HG03565 (cell line): ENCODE data around the gene NEK6.

Experiments used
- ATAC-seq: cut with Tn5 transposase; IDR thresholded peaks from one replicate; pipeline ENCODE4 v1.9.1; 2021; ENCODE audit warnings: mild to moderate bottlenecking, moderate library complexity; ENCODE audit not compliant: unreplicated experiment

NEK6 gene

DNA sequence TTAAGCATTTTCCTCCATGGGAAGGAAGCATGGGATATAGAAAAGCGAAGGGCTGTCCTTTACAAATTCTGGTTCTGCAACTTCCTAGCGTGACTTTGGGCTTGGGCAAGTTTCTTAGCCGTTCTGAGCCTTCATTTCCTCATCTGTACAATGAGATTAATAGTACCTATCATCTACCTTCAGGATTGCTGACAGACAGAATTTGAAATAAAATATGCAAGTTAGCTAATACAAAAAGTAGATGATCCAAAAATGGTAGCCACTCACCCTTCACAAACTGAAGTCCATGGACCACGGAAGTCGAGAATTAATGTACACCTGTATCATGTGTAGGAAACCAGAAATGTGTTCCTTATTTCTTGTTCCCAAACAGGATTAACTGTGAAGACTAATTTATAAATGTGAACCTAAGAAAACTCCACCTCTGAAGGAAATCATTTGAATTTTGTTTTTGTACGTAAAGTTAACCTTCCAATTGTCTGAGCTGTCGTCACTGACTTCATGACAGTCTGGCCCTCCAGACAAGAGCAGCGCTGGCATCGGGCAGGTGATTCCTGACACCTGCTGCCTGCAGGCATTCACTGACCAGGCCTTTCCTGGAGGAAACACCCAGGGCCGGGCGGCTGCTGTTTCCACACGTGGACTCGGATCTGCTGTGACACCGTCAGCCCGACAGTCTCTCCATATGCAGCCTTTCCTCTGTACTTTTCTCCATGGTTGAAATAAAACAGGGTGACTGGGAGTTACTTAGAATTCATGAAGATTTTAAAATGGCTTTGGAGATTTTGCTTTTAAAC, 94.1 kb downstream of the NEK6 start:
- ATAC-seq, result no peak

DNA sequence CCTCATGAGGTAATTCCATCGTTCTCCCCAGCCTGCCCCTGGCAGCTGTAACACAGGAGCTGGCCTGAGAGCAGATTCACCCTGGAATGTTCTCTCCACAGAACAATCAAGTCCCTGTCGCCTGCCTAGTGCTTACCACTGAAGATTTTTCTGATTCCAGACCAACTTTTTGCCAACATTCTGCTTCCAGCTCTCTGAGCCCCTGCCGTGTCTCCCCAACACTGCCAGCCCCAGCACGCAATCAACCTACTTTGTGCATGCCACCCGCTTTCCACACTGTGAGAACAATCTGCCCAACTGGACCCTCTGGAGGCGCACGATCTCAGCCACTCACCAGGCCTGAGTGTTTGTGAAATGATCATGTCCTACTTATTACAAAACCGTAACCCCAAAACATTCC, 94.9 kb downstream of the NEK6 start:
- ATAC-seq, result no peak

DNA sequence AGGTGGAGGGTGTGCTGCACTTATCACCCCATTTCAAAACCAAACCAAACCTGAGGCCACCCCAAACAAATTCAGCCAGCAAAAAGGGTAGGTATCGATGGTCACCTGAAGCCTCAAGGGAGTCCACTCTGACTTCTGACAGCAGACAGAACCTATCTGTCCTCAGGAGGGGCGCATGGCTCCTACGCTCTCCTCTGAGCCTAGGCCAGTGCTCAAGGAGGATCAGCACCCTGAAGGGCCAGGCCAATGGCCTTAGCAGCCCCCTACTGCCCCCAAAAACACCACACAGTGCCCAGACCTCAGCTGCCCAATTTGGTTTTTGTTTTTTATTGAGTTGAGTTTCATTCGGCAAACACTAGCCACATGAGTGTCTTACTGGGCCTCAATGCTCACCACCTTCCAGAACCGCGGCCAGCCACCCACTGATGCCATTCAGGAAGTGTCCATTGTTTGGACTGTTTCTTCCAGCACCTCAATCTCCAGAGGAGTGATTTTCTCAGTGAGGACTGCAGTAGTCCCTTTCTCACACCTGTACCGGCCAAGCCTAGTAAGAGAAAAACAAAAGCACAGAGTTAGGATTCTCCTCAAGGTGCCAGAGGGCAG, 95.5 kb downstream of the NEK6 start:
- ATAC-seq, result no peak

DNA sequence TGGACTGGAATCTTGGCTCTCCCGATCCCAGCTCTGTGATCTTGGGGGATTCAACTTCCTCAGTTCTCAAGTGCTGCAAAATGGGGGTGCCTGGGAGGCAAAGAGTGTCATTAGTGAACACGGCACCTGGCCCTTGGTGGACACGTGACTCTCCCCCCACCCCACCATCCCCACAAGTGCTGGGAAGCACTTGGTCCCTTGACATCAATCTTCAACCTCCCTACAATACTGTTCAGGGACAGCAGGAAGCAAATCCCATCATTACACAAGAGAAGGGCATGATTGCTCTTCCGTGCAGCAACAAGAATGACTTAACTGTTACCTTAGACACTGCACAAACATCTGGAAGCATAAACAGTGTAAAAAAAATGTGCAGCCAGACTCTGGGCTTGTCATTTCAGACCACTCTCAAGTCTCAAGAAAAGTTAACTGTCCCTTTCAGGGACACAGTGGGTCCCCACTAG, 96.1 kb downstream of the NEK6 start:
- no peak for ATAC-seq

DNA sequence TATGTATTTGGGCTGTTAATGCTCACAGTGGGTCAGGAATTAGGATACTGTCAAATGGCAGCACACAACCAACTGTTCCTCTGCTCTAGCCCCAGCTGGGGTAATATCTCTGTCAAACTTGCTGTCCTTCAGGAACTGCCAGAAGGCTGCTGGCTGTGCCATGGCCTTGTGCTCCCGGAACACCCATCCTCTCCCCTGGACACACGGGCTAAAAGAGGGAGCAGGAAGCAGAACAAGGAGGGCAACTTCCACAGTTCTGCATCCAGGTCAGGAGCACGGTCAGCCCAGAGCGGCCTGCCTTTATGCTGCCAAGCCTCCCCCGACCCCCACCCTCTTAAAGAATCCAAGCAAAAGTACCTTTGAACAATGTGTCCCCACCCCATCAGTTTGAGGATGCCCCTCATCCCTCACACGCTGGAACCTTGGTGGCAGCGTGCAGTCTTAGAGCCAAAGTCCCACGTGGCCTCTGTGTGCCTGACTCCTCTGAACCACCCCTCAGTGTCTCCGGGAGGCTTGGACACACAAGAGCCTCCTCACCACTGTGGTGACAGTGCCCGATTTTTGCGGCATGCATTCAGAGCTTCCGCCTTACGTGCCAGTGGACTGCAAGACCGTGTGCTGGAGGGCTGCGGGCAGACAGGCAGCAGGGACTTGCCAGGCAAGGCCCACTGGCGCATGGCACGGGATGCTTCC, 96.7 kb downstream of the NEK6 start:
- ATAC-seq, result no peak

DNA sequence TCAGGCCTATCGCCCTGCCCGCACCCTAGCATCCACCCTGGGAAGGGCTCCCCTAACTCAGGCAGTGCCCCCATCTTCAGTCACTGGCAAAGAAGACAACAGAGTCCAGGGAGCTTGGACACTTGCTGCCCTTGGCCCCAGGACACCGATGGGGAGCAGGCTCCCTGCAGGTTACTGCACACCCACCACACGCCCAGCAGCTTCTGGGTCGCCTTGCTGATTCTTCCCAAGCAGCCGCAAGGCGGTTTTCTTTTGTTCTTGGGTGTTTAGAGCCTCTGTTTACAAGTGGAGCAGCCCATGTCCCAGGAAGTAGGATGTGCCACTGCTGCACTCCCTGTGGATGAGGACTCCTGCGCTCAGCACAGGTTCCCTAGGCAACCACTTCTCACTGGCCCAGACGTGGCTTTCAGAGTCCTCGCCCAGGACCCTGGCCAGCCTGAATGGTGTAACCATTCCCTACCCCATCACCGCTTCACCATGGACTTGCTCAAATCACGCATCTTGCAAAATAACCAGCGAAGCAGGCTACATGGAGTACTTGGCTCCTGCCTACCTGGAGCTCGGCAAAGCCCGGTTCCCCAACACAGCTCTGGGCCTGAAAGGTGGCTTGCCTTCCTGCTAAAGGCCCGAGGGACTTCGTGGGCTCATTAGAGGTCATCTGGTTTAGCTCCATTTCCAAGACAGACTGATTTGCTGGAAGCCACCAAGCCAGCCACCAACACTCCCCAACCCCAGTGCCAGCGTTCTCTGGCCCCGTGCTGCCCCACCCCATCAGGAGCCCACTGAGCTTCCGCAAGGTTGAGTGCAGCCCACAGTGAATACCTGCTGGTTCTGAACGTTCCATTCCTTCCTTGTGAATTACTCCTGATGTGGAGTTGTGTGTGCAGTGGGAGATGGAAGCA, 97.5 kb downstream of the NEK6 start:
- ATAC-seq, result no peak

DNA sequence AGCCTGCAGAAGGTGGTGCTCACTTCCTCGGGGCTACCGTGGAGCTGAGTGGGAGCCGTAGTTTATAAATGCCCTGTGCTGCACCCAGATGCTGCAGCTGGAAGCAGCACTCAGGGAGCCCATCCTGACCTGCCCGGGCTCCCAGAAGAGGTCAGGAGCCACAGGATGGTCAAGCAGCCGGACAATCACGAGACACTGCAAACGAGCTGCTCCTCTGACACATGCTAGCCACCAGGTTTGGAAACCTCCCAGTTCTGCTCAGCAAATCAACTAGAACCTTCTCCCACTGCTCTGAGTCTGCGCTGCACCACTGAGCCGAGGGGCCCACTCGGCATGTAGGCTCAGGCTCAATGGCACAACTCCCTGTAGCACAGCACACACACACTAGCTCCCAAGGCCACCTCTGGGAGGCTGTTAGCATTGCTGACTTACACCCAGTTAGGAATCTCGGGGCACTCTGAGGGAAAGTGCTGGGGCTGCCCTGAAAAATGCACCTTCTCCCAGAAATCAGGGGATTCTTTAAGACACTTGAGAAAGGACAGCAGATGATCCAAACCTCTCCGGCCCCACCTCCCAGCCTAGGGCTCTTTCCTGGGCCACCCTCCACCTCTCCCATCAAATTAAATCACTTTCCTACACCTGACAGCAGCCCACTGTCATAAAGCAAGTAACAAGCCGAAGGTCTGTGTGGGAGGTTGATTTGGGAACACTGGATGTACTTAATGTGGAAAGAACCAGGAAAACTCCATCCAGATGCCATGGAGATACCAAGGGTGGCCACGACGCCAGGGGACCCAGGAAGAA, 98.4 kb downstream of the NEK6 start:
- ATAC-seq, result no peak

DNA sequence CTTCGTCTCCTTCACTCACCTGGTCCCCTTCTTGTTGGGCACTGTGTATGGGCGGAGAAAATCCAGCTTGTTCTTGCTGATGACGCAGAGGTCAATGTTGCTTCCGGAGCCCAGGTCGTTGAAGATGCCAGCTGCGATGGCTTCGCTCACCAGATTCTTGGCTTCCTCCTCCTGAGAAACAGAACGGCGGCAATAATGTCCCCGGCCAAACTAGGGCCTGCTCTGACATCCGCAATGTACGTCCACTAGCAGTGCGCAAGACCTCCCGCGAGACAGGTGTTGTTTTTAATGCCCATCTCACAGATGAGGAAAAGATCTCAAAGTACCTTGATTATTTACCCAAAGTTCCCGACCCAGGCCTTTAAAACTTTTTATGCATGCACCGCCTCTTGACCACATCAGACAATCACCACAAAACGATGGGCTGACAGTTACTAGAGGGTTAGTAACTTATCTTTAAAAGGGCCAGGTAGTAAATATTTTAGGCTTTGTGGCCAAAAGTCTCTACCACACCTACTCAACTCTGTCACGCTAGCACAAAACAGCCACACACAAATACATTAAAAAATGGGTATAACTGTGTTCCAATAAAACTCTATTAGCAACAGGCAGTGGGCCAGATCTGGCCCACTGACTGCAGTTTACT, 99.1 kb downstream of the NEK6 start:
- no peak for ATAC-seq

DNA sequence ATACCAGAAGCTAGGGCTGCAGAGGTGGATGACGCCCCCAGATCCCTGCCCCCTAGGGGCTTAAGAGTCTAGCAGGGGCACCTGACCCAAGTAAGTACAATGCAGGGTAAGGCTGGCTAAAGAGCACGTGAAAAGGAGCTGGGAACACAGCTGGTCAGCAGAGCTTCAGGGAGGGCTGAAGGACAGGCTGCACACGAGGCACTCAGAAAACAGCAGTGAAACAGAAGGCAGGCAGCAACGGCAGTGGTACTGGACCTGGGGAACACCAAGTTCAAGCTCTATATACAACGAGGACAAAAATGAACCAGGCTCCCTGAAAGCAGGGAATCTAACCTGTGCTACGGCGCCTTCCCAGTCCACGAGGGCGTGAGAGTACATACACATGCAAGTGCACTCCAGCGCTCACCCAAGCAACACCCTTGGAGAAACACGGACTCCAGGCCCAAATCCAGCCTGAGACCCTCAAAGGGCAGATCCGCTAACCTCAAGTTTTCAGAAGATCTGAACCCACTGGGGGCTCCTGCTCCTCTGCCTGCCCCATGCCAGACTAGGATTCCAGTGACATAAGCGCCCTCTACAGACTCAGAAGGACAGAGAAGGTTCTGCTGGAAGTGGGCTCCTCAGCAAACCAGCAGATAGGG, 100.1 kb downstream of the NEK6 start:
- no peak for ATAC-seq

DNA sequence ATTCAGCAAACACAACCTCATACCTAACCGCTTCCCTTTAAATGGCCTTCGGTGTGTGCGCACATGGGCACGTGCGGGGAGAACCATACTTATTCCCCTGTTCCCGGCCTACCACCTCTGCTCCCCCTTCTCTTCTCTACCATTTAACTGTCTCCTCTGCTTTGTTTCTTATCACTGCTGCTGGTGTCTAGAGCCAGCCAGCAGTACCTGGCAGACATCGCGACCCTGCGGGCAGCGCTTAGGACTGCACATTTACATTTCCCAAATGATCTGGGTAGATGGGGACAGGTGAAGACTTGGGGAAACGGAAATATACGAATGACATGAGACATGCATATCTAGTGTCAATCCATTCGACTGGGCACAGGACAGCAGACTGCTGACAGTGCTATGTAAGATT, 100.9 kb downstream of the NEK6 start:
- no peak for ATAC-seq

DNA sequence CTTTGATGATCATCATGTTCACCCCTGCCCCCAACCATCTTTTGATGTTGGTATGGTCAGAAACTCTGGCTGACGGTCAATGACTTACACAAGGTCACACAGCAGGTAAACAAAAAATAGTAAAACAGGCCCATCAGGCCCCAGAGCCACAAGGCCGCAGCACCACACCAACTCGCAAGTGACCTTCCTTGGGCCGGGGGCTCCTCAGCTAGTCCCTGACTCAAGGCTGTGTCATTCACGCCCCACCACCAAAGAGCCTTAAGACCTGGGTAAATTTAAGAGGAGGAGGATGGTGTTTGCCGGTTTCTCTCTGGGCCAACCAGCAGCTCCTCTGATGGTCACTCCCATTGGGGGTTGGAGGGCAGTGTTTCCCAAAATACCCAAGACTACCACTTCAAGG, 101.7 kb downstream of the NEK6 start:
- no peak for ATAC-seq

DNA sequence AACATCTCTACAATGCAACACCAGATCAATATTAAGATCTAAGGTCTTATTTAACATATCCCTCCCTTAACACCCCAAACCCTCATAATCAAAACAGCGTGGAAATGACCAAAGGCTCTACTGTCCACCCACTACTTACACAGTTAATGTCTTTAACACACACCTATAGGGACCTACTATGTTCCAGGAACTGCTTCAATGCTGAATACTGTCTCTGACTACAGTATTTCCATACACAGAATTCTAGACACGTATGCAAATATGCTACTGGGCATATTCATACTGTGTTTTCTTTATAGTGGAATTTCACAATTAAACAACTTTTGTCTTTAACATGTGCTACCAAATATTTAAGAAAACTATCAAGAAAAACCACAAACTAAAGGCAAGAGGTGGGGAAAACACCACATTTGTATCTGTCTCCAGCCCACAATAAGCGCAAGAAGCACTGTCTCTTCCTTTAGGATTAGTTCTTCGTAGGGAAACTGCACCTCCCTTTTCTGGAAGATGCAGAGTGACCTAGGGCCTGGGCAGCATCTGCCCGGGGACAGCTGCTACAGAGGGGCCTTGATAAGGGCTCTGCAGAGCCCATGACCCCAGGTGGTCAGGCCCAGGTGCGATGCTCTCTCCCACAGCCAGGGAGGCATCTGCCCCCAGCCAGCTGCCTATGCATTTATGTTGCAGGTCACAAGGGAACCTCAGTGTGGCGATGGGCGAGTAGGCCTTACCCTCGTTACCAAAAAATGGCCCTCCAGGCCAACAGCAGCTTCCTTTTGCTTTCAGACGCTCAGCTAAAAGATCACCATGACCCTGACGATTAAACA, 102.3 kb downstream of the NEK6 start:
- ATAC-seq, result no peak

DNA sequence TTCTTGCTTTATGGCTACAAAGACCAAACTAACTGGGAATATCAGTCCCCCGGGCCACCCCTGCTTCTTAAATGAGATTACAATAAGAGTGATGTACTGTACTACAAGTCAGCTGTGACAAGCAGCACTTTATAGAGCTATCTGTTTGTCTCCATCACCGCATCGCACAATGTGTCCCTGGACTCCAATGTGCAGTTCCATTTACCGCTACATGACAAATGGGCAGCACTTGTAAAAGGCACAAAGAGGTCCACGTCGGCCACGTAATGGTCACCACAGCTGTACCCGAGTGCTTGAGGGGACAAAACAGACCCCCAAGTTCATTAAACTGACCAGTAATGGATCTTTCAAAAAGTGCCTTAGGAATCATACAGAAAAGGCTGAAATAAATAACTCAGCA, 103.4 kb downstream of the NEK6 start:
- no peak for ATAC-seq

DNA sequence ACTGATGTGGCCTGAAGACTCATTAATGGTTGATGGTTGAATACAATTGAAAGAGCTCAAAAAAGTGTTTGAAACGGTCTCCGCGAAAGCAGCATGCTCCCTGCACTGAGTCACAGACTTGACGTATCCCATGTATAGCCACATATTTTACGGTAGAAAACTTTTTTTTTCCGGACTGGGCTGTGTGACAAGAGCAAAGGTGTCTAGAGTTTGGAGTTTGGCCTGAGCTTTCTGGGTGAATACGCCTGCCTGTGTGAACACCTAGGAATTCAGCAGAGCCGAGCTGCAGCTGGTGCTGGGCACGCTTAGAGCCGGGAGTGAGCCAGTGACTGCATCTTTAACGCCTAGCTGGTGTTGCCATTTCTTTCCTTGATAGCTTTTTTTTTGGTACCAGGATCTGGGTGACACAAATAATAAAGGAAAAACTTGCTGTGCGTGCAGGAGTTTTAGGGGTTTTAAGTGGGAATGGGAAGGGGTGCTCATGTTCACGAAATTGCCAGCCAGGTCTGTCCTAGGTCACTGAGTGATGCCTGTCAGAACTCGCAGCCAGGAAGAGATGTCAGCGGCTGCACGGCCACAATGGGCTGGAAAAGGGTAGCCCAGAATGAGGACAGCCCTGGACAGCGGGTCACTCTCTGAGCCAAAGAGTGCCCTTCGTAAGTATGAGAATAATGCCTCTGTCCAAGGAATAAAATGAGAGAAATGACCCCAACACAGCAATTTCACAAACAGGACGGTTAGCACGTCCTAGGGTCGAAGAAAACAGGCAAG, 105.8 kb downstream of the NEK6 start:
- ATAC-seq, result no peak

DNA sequence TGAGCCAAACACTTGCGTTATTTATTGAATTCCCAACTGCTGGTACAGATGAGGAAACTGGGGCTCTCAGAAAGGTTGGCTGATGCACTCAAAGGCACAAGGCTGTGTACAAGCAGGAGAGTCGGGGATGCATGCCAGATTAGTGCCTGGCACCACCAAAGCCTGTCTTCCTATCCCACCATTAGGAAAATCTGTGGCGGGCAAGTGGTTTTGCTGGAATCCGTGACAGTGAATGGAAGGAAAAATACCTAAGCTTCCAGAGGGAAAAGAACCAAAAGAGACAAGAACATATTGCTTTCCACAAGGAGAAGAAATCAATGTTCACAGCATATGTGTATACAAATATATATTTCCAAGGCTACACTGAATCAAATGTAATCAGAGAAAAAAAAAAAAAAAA, 106.4 kb downstream of the NEK6 start:
- ATAC-seq, result no peak

DNA sequence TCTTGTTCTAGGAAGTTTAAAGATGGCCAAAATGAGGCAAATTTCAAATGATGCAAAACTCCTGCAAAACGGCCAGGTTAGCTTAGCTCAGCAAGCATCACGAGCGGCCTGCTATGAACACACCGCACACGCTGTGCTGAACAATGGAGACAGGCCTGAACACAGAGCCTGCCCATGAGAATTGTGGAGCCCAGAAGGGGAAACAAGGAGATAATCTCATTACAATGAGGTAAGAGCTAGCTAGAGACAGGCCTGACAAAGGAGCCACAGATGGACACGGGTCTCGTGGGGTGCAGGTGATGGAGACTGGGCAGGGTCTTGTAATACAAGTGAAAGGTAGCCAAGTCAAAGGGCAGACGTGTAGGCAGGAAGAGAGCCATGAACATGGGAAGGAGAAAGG, 107.3 kb downstream of the NEK6 start:
- no peak for ATAC-seq

DNA sequence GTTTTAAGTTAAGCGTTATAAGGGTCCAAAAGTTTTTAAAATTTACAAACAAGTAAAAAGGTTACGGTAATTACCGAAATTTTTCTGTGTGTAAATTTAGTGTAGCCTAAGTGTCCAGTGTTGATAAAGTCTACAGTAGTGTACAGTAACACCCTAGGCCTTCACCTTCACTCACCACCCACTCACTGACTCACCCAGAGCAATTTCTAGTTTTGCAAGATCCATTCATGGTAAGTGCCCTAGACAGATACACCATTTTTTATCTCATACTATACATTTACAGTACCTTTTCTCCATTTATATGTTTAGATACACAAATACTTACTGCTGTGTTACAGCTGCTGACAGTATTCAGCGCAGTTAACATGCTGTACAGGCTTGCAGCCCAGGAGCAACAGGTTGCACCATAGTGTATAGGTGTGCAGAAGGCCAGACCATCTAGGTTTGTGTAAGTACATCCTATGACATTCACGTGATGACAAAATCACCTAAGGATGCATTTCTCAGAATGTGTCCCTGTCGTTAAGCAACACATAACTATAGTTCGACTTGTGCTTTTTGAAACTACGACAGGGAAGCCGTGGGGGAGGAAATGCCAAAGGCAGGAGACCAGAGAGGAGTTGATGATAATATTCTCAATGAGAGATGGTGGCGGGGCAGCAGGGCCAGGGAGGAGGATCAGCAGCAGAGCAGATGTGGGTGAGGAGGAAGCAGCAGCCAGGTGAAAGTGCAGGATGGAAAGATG, 108.9 kb downstream of the NEK6 start:
- ATAC-seq, result no peak
